WTC11 (cell line): ENCODE results near the gene CCDC57. TPM values are rescaled to one million over a fixed set of nuclear protein-coding genes. Genes with fewer than 3 reads are reported as not detected.

ENCODE experiments used
- ATAC-seq: fragments of 200-7000 bp; cut with Tn5 transposase; 2 replicates; pipeline ENCODE4 v1.10.0; 2021; ENCODE audit warnings: mild to moderate bottlenecking, moderate library complexity
- CTCF ChIA-PET: fragments of 300-600 bp; sonication (Branson Sonifier 250); formaldehyde crosslinking; loops from one replicate; lab custom pipeline; 2021; ENCODE audit warnings: antibody characterized with exemption; lab: Charles Lee
- POLR2A ChIA-PET: fragments of 350-600 bp; sonication (Branson Sonifier 250); formaldehyde crosslinking; loops from one replicate; lab custom pipeline; 2021; ENCODE audit warnings: antibody characterized with exemption; lab: Charles Lee
- DNase-seq: peaks from one replicate; pipeline ENCODE4 v3.0.0; 2021; ENCODE audit warnings: low spot score
- H3K27ac Mint-ChIP-seq: 2 replicates; pipeline ENCODE4 v1.8.0; 2021; ENCODE audit warnings: mixed read lengths
- H3K27me3 Mint-ChIP-seq: 2 replicates; pipeline ENCODE4 v1.8.0; 2021; ENCODE audit warnings: low read depth, mild to moderate bottlenecking, moderate library complexity, mixed read lengths
- H3K36me3 Mint-ChIP-seq: 2 replicates; pipeline ENCODE4 v1.8.0; 2021; ENCODE audit warnings: mixed read lengths
- H3K4me1 Mint-ChIP-seq: 2 replicates; pipeline ENCODE4 v1.8.0; 2022; ENCODE audit warnings: mixed read lengths
- H3K4me3 Mint-ChIP-seq: 2 replicates; pipeline ENCODE4 v1.8.0; 2021; ENCODE audit warnings: mild to moderate bottlenecking, moderate library complexity, mixed read lengths
- H3K9me3 Mint-ChIP-seq: 2 replicates; pipeline ENCODE4 v1.8.0; 2021; ENCODE audit warnings: mixed read lengths
- CBFB ChIP-seq: sonication (generic); formaldehyde crosslinking; IDR thresholded peaks from 2 replicates; pipeline ENCODE4 v1.8.1; 2022; ENCODE audit warnings: mild to moderate bottlenecking, low read depth, missing genetic modification reagents
- CREM ChIP-seq: sonication (generic); formaldehyde crosslinking; IDR thresholded peaks from 2 replicates; pipeline ENCODE4 v1.8.1; 2022; ENCODE audit warnings: mild to moderate bottlenecking, missing genetic modification reagents, moderate library complexity
- EMX1 ChIP-seq: fragments of 250-450 bp; sonication (Bioruptor Pico); IDR thresholded peaks from 2 replicates; pipeline ENCODE4 v1.8.0; 2021; ENCODE audit warnings: mild to moderate bottlenecking
- NFYB ChIP-seq: sonication (generic); formaldehyde crosslinking; conservative IDR thresholded peaks from 2 replicates; pipeline ENCODE4 v1.8.0; 2022; ENCODE audit warnings: low read depth, missing genetic modification reagents
- NR1H2 ChIP-seq: sonication (generic); formaldehyde crosslinking; IDR thresholded peaks from 2 replicates; pipeline ENCODE4 v1.9.0; 2021; ENCODE audit warnings: mild to moderate bottlenecking, moderate library complexity, missing genetic modification reagents
- NR2C2 ChIP-seq: sonication (generic); formaldehyde crosslinking; IDR thresholded peaks from 2 replicates; pipeline ENCODE4 v1.8.0; 2022; ENCODE audit warnings: mild to moderate bottlenecking, missing genetic modification reagents
- RELA ChIP-seq: sonication (generic); formaldehyde crosslinking; IDR thresholded peaks from 2 replicates; pipeline ENCODE4 v1.8.1; 2022; ENCODE audit warnings: missing genetic modification reagents, mild to moderate bottlenecking, borderline replicate concordance
- RORB ChIP-seq: fragments of 250-450 bp; sonication (Bioruptor Pico); IDR thresholded peaks from 2 replicates; pipeline ENCODE4 v1.9.0; 2021; ENCODE audit warnings: mild to moderate bottlenecking
- SOX15 ChIP-seq: fragments of 250-450 bp; sonication (Bioruptor Pico); IDR thresholded peaks from 2 replicates; pipeline ENCODE4 v1.9.0; 2021; ENCODE audit warnings: mild to moderate bottlenecking
- ZNF121 ChIP-seq: sonication (generic); formaldehyde crosslinking; IDR thresholded peaks from 2 replicates; pipeline ENCODE4 v1.8.0; 2023; ENCODE audit warnings: missing genetic modification reagents
- ZNF138 ChIP-seq: sonication (generic); formaldehyde crosslinking; conservative IDR thresholded peaks from 2 replicates; pipeline ENCODE4 v1.8.1; 2022; ENCODE audit warnings: mild to moderate bottlenecking, moderate library complexity, missing genetic modification reagents
- total RNA-seq: library from RNA; stranded (reverse); gene quantifications from 3 replicates; pipeline ENCODE4 v1.2.3, GENCODE V29; 2021
- TF ChIP-seq, protein P1 (sequence below): sonication (generic); formaldehyde crosslinking; IDR thresholded peaks from 2 replicates; pipeline ENCODE4 v1.8.1; 2023; ENCODE audit warnings: mild to moderate bottlenecking, missing genetic modification reagents, moderate library complexity
- TF ChIP-seq, protein P2 (sequence below): fragments of 250-450 bp; sonication (Bioruptor Pico); IDR thresholded peaks from 2 replicates; pipeline ENCODE4 v1.9.0; 2021; ENCODE audit warnings: mild to moderate bottlenecking
- TF ChIP-seq, protein P3 (sequence below): sonication (generic); formaldehyde crosslinking; IDR thresholded peaks from 2 replicates; pipeline ENCODE4 v1.8.1; 2022; ENCODE audit warnings: mild to moderate bottlenecking, missing genetic modification reagents, moderate library complexity, borderline replicate concordance
- TF ChIP-seq, protein P4 (sequence below): sonication (generic); formaldehyde crosslinking; IDR thresholded peaks from 2 replicates; pipeline ENCODE4 v1.8.0; 2023; ENCODE audit warnings: missing genetic modification reagents, mild to moderate bottlenecking, borderline replicate concordance
- TF ChIP-seq, protein P5 (sequence below): sonication (generic); formaldehyde crosslinking; IDR thresholded peaks from 2 replicates; pipeline ENCODE4 v1.8.1; 2022; ENCODE audit warnings: low read depth, mild to moderate bottlenecking, moderate library complexity, missing genetic modification reagents, borderline replicate concordance
- TF ChIP-seq, protein P6 (sequence below): sonication (generic); formaldehyde crosslinking; IDR thresholded peaks from 2 replicates; pipeline ENCODE4 v1.8.0; 2022; ENCODE audit warnings: mild to moderate bottlenecking, missing genetic modification reagents
- TF ChIP-seq, protein P7 (sequence below): sonication (generic); formaldehyde crosslinking; IDR thresholded peaks from 2 replicates; pipeline ENCODE4 v1.8.0; 2023; ENCODE audit warnings: missing genetic modification reagents

Gene CCDC57
- total RNA-seq, 1 experiment from 2014 or later: 20.0 TPM

DNA sequence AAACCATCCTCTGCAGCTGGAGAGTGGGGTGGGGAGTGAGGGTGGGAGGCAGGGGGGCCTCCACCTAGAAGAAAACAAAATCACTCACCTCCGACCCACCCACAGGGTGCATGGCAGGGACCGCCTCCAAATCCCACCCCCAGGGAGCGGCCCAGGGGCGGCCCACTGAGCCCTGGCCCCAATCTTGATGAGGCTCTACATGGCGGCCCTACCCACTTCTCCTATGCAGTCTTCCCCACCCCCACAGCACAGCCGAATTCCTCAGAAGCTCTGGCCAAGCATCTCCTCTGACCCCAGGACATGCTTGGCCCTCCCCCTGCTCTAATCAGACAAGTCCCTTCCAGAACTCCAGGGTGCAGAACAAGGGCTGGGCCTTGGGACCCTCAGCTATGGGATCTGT, 96.4 kb downstream of the CCDC57 start (continued):
- TF ChIP-seq, protein P1, sequence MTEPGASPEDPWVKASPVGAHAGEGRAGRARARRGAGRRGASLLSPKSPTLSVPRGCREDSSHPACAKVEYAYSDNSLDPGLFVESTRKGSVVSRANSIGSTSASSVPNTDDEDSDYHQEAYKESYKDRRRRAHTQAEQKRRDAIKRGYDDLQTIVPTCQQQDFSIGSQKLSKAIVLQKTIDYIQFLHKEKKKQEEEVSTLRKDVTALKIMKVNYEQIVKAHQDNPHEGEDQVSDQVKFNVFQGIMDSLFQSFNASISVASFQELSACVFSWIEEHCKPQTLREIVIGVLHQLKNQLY (CRISPR knock-in tag): no peak
- TF ChIP-seq, protein P2, sequence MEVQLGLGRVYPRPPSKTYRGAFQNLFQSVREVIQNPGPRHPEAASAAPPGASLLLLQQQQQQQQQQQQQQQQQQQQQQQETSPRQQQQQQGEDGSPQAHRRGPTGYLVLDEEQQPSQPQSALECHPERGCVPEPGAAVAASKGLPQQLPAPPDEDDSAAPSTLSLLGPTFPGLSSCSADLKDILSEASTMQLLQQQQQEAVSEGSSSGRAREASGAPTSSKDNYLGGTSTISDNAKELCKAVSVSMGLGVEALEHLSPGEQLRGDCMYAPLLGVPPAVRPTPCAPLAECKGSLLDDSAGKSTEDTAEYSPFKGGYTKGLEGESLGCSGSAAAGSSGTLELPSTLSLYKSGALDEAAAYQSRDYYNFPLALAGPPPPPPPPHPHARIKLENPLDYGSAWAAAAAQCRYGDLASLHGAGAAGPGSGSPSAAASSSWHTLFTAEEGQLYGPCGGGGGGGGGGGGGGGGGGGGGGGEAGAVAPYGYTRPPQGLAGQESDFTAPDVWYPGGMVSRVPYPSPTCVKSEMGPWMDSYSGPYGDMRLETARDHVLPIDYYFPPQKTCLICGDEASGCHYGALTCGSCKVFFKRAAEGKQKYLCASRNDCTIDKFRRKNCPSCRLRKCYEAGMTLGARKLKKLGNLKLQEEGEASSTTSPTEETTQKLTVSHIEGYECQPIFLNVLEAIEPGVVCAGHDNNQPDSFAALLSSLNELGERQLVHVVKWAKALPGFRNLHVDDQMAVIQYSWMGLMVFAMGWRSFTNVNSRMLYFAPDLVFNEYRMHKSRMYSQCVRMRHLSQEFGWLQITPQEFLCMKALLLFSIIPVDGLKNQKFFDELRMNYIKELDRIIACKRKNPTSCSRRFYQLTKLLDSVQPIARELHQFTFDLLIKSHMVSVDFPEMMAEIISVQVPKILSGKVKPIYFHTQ (CRISPR knock-in tag): no peak
- TF ChIP-seq, protein P3, sequence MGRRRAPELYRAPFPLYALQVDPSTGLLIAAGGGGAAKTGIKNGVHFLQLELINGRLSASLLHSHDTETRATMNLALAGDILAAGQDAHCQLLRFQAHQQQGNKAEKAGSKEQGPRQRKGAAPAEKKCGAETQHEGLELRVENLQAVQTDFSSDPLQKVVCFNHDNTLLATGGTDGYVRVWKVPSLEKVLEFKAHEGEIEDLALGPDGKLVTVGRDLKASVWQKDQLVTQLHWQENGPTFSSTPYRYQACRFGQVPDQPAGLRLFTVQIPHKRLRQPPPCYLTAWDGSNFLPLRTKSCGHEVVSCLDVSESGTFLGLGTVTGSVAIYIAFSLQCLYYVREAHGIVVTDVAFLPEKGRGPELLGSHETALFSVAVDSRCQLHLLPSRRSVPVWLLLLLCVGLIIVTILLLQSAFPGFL (CRISPR knock-in tag): no peak
- TF ChIP-seq EMX1 (CRISPR knock-in tag): no peak
- TF ChIP-seq, protein P4, sequence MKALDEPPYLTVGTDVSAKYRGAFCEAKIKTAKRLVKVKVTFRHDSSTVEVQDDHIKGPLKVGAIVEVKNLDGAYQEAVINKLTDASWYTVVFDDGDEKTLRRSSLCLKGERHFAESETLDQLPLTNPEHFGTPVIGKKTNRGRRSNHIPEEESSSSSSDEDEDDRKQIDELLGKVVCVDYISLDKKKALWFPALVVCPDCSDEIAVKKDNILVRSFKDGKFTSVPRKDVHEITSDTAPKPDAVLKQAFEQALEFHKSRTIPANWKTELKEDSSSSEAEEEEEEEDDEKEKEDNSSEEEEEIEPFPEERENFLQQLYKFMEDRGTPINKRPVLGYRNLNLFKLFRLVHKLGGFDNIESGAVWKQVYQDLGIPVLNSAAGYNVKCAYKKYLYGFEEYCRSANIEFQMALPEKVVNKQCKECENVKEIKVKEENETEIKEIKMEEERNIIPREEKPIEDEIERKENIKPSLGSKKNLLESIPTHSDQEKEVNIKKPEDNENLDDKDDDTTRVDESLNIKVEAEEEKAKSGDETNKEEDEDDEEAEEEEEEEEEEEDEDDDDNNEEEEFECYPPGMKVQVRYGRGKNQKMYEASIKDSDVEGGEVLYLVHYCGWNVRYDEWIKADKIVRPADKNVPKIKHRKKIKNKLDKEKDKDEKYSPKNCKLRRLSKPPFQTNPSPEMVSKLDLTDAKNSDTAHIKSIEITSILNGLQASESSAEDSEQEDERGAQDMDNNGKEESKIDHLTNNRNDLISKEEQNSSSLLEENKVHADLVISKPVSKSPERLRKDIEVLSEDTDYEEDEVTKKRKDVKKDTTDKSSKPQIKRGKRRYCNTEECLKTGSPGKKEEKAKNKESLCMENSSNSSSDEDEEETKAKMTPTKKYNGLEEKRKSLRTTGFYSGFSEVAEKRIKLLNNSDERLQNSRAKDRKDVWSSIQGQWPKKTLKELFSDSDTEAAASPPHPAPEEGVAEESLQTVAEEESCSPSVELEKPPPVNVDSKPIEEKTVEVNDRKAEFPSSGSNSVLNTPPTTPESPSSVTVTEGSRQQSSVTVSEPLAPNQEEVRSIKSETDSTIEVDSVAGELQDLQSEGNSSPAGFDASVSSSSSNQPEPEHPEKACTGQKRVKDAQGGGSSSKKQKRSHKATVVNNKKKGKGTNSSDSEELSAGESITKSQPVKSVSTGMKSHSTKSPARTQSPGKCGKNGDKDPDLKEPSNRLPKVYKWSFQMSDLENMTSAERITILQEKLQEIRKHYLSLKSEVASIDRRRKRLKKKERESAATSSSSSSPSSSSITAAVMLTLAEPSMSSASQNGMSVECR (CRISPR knock-in tag): no peak

DNA sequence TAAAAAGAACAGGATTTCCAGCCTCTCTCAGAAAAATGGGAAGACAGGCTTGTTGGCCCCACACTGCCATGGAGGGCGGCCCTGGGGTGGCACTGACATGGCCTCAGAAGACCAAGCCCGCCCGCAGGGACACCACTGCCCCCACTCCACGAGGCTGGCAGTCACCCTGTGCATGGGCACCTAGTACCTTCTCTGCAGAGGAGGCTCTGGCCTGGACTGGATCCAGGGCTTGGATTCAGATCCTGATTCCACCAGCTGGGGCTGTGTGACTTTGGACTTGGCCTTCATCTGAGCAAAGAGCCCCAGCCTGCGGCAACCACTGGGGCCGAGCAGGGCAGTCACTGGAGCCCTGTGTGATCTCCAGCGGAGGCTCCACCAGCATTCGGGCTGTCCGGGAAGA, 97.8 kb downstream of the CCDC57 start:
- H3K9me3 Mint-ChIP-seq: no peaks in the 10 kb centered on the region
- no peak overlapping the region for H3K4me3 Mint-ChIP-seq
- TF ChIP-seq ZNF121 (no peak), NR2C2 (CRISPR knock-in tag) (no peak)
- H3K27me3 Mint-ChIP-seq: peaks cover 47% of the 10 kb centered on the region
- peaks cover 10% of the 10 kb centered on the region for H3K4me1 Mint-ChIP-seq
- no peak for DNase-seq
- ChIA-PET CTCF (interaction anchor here (1.3 to 1.8 kb wide), 2 partner anchors 9 to 93 kb away, joined by 4 read pairs; no protein-coding TSS in a partner anchor), POLR2A (interaction anchor here (0.7 kb wide), 1 partner anchor 8 kb away, joined by 6 read pairs; no protein-coding TSS in a partner anchor)
- ATAC-seq: no peak
- H3K27ac Mint-ChIP-seq: no peak overlapping the region
- no peaks in the 10 kb centered on the region for H3K36me3 Mint-ChIP-seq

DNA sequence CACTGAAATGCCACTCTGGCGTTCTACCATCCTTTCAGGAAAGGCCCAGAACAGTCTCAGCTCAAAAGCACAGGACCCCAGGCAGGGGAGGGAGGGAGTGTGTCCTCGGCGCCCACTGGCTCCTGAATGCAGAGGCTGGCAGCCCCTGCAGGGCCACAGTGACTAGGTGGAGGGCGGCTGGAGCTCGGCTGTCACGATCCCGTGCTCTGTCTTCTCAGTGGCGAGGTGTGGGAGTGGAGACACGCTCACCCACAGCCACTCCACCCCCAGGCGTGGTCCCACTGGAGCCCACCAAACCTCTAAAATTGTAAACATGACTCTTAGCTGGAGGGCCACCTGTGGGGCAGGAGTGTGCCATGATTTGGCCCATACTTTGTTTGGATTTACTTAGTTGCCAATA, 98.2 kb downstream of the CCDC57 start:
- DNase-seq (no peak), ATAC-seq (no peak)
- ChIA-PET CTCF (interaction anchor here (1.3 to 1.8 kb wide), 3 partner anchors 8 to 93 kb away, joined by 4 to 5 read pairs (median 4); no protein-coding TSS in a partner anchor), POLR2A (no interaction called here)
- Mint-ChIP-seq H3K36me3 (no peaks in the 10 kb centered on the region), H3K27me3 (peaks cover 50% of the 10 kb centered on the region), H3K4me3 (no peak overlapping the region), H3K9me3 (no peaks in the 10 kb centered on the region), H3K27ac (no peak overlapping the region), H3K4me1 (peaks cover 10% of the 10 kb centered on the region)
- TF ChIP-seq, protein P5, sequence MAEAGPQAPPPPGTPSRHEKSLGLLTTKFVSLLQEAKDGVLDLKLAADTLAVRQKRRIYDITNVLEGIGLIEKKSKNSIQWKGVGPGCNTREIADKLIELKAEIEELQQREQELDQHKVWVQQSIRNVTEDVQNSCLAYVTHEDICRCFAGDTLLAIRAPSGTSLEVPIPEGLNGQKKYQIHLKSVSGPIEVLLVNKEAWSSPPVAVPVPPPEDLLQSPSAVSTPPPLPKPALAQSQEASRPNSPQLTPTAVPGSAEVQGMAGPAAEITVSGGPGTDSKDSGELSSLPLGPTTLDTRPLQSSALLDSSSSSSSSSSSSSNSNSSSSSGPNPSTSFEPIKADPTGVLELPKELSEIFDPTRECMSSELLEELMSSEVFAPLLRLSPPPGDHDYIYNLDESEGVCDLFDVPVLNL (CRISPR knock-in tag): no peak
- TF ChIP-seq NR1H2 (CRISPR knock-in tag) (no peak), RELA (no peak), RORB (CRISPR knock-in tag) (no peak), CBFB (CRISPR knock-in tag) (no peak), ZNF138 (CRISPR knock-in tag) (no peak), NFYB (CRISPR knock-in tag) (no peak), CREM (CRISPR knock-in tag) (no peak), SOX15 (CRISPR knock-in tag) (no peak)
- TF ChIP-seq, protein P2 (CRISPR knock-in tag): no peak
- TF ChIP-seq, protein P6, sequence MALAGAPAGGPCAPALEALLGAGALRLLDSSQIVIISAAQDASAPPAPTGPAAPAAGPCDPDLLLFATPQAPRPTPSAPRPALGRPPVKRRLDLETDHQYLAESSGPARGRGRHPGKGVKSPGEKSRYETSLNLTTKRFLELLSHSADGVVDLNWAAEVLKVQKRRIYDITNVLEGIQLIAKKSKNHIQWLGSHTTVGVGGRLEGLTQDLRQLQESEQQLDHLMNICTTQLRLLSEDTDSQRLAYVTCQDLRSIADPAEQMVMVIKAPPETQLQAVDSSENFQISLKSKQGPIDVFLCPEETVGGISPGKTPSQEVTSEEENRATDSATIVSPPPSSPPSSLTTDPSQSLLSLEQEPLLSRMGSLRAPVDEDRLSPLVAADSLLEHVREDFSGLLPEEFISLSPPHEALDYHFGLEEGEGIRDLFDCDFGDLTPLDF (CRISPR knock-in tag): no peak
- TF ChIP-seq, protein P7, sequence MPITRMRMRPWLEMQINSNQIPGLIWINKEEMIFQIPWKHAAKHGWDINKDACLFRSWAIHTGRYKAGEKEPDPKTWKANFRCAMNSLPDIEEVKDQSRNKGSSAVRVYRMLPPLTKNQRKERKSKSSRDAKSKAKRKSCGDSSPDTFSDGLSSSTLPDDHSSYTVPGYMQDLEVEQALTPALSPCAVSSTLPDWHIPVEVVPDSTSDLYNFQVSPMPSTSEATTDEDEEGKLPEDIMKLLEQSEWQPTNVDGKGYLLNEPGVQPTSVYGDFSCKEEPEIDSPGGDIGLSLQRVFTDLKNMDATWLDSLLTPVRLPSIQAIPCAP: no peak
